Heart left ventricle (tissue), 13 donors: ENCODE results near the gene GRB7.

ENCODE experiments used
- POLR2A ChIP-seq, 2 donors: fragments of 450-650 bp; IDR thresholded peaks; one replicate each; pipeline ENCODE4 v1.6.1; 2017; ENCODE audit warnings: antibody characterized with exemption in 2 of 2, mild to moderate bottlenecking in 2 of 2, moderate library complexity in 2 of 2
- TF ChIP-seq, protein P1 (sequence below), 12 donors: fragments of 200-600 bp; sonication (generic) in 4 of 12; IDR thresholded peaks; one replicate each; pipeline versions ENCODE4 v1.5.0 to v1.8.0; 2018 to 2022; ENCODE audit warnings: antibody characterized with exemption in 12 of 12, mild to moderate bottlenecking in 5 of 12
- donor health status: ischemic (EF 13 %, LVEDD 7.1; RV severe dilation, severe dysfunction).
- donor health status: DM: no; HTN: yes; CAD: no.
- donor health status: DM: no; HTN: no; CAD: no.
- donor health status: ischemic (EF 25% LVEDD 6.9; RV normal size, moderate dysfunction).
- donor health status: ischemic (EF 25% LVEDD 5.7; RV mildly dilated, moderate dysfunction).
- donor health status: ischemic (EF 35%, LVEDD 5.7; RV mildly dilated, moderate dysfunction).
- donor health status: nonischemic (EF 11% LVEDD 7.7; RV severe dilation, severe dysfunction).
- donor health status: DM: yes; HTN: yes; CAD: no.
- donor health status: PGD.
- donor health status: ischemic (EF 29% LVEDD 5.4; RV normal size, mild dysfunction).
- donor health status: nonischemic (EF 23%, LVEDD 6.1; RV moderate dilation, normal function).

DNA sequence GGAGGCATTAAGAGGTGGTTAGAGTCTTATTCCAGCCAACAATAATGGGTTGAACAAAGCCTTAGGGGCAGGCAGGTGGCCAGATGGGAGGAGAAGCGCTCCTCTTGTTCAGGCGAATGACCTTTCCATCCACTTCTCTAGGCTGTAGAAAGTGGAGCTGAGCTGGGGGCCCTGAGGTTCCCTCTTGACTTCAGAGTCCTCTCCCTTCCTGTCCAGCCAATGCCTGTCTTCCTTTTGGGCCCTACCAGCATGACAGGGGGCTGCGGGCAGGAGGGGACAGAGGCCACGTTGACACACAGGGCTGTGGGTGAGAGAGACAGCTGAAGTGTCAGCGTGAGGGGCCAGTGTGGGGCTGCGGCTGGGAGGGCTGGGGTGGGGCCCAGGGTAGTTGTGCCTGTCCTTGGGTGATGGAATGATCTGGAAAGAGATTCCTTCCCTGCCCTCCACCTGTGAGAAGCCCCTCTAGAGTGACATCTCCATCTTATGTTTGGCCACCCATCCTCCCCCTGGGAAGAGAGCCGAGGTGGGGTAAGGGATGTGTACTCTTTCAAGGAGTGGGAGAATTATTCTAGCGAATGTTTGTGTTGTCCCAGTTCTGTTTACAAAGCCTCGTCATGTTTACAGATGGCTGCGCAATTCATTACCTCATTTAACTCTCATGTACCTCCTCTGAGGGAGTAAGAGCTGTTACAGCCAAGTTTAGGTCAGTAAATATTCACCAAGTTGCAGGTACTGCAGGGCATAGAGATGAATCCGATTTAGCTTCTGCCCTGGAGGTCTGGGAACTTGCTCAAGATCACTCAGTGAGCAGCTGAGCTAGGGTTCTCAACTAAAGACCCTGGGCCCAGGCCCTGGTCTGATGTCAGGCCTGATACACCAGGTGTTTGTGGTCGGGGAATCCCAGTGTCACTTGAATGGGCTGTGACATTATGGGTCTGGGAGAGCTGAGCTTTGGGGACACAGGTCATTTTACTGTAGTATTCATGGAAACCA lies 34.5 kb upstream of the GRB7 start:
- TF ChIP-seq, protein P1, sequence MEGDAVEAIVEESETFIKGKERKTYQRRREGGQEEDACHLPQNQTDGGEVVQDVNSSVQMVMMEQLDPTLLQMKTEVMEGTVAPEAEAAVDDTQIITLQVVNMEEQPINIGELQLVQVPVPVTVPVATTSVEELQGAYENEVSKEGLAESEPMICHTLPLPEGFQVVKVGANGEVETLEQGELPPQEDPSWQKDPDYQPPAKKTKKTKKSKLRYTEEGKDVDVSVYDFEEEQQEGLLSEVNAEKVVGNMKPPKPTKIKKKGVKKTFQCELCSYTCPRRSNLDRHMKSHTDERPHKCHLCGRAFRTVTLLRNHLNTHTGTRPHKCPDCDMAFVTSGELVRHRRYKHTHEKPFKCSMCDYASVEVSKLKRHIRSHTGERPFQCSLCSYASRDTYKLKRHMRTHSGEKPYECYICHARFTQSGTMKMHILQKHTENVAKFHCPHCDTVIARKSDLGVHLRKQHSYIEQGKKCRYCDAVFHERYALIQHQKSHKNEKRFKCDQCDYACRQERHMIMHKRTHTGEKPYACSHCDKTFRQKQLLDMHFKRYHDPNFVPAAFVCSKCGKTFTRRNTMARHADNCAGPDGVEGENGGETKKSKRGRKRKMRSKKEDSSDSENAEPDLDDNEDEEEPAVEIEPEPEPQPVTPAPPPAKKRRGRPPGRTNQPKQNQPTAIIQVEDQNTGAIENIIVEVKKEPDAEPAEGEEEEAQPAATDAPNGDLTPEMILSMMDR (IDR thresholded peaks at IDR 0.05): no peak
- no peak for TF ChIP-seq POLR2A (IDR thresholded peaks at IDR 0.05)
